Retina (tissue), 1 donor: ENCODE results near the gene OVCH2.
"Not testable (repeated sequence)": the region's sequence is repeated elsewhere in the genome, so short reads cannot be mapped to it uniquely, and the experiment has no call there.

ENCODE experiments used
- DNase-seq: peaks from one replicate; pipeline ENCODE4 v3.0.0-alpha.2; 2016

OVCH2 gene

DNA sequence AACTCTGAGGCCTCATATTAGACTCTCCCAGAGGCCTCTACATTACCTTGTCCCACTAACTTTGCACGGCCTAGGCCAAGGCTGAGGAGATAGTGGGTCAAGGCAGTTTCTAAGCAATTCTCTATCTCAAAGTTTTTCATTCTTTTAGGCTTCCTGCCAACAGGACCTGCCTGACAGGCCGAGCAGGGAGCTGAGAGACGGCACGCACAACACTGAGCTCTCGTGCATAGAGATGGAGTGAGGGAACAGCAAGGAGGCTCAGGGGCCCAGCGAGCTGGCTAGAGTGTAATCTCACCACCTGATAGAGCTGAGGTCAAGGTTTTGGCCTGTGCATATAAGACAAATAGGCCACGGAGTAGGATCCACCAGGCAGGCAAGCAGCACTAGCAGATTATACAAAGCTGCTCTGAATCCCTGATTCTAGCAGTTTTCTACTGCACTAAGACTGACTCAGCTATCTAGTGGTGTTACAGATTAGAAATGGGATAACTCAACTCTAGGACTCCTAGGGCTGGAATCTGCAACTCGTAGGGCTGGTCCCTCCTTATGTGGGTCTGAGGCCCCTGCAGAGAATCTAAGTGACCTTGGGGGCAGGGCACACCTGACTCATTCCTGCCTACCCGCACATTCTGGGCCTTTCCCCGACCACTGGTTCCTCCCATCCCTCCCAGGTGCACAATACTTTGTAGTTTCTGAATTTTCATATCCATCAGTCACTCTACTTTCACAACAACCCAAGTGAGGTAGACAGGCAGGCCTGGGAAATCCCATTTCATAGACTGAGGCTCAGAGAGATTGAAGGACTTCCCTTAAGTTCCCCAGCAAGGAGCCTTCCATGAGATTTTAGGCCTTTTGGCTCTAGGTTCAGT, 34.7 kb downstream of the OVCH2 start:
- DNase-seq: no peak

DNA sequence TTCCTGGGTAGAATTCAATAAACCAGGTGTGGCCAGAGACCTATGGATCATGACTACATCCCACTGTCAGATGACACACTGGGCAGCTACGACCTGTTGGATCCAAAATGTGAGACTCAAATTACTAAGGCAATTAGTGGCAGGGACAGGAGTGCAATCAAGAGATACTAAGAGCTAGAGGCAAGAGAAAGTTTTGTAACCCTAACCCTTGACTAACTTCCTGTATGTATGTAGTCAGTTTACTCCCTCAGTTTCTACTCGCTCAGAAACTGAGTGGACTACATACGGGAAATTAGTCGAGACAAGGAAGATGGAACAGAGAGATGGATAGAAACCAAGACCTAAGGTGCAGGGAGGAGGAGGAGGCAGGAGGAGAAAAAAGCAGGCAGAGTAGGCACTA, 35.6 kb downstream of the OVCH2 start:
- DNase-seq: no peak

DNA sequence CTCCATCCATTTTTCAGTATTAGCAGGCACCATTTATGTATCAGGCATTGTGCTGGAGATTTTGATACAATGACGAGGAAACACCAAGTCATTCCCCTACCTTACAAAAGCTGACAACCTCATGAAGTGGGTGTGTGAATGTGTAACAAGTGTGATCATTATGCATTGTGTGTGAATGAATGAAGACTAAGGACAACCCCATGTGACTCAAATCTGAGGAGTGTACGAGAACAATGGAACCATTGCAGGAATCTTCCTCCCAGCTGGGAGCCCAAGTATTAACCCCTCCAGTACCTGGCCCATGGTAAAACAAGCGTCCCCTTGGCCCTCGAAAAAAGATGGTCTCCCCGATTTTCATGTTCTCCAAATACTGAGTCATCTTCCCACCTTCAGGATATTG, 37.4 kb downstream of the OVCH2 start:
- DNase-seq: no peak

DNA sequence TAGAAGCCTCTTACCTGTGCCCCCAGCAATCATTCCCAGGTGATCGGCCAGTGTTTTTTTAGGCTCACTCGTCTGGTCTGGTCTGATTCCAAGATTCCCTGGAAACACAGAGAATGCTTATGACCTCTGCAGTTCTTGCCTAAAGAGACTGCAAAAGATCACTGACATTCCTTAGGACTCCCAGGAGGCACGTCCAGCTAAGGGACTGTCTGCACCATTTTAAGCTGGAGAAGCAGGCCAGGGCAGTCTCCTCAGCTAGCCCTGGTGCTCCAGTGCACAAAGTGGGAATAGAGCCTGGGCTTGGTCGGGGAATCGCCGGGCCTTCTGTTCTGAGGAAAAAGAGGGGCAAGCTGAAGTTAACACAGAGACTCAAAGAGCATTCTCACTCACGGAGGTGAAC, 37.8 kb downstream of the OVCH2 start:
- no peak for DNase-seq

DNA sequence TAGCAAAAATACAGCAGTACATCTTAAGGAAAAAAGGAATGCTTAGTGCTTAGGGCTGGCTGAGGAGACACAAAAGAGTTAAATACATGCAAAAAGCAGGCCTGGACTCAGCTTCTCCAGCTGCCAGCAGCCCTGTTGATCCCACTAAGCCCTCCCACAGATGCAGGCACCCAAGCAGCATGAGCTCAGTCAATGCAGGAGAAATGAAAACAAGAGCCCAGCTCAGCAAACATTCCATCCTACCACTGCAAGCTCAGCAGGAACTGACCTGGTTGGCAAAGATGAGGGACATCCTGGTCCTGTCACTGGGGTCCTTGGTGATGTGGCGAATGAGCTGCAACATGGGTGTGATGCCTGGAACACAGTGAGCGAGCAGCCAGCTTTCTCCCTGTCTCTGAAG, 38.8 kb downstream of the OVCH2 start:
- DNase-seq: no peak

DNA sequence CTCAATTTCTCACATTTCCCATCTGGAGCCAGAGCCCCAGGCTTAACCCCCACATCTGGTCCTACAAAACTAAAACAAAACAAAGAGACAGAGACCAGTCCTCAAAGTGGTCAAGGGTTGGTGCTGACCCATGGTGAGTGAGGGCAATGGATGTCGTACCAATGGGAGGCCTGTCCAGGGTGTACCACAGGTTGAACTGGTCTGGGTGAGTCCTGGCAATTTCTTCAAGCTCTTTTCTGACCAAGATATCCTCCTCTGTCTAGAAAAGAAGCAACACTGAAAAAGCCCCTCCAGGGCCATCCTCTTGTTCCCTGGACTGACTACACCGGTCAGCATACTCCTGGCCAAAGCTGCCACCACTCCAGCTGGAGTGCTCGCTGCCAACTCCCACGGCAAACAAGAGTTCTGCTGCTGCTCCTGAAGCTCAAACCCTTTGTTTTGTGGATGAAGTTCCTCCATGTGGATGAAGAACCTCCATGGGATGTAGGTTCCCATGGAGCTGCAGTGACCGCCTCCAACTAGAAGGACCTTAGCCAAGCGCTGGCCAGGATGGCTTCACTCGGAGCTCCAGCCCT, 39.9 kb downstream of the OVCH2 start:
- DNase-seq: no peak

DNA sequence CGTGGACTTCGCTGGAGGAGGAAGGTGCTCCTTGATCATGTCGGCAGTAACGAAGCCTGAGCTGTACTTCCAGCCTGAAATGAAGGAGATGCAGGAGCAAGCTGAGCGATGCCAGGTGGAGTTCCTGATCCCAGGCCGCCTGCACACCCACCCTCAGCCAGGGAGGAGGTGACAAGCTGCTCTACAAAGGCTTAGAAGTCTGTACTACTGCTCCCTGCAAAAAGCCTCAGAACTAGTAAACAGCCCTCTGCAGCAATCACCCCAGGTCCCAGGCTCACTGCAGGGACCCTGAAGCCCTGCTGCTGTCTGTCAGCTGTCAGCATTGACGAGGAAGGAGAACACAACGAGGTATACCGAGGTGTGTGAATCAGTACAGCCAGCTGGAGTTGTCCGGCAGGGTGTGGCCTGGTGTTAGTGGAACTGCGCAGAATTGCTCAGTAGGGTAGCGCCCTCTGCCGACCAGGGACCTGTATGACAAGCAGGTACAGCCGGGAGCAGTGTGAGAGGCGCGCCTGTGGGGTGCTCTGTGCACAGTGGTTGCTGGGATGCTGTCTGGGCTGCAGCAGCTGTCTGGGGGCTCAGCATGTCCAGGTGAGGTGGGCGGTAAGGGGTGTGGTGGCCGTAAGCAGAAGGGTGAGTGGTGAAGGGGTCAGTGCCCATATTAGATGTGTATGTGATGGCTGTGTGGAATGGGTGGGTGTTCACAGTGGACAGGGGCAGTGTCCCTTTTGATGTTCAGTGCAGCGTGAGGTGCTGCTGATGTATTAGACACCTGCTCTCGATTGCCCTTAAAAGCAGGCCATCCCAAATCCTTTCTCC, 40.6 kb downstream of the OVCH2 start:
- DNase-seq: peak; percentile 75

DNA sequence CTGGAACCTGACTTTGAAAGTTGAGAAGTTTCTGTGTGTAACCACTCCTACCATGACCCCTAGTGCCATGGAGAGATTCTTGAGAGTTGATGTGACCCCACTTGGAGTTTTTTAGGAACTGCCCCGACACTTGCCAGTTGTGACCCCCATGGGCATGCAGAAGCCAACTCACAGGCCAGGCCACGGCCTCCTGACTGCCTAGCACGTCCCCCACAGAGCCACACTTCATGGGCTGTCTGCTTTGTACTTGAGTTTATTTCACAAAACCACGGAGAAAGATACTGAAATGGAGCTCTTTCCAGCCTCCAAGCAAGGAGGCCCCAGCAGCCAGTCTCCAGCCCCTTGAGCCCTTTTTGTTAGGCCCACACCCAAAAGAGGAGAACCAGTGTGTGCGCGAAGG, 41.4 kb downstream of the OVCH2 start:
- no peak for DNase-seq

DNA sequence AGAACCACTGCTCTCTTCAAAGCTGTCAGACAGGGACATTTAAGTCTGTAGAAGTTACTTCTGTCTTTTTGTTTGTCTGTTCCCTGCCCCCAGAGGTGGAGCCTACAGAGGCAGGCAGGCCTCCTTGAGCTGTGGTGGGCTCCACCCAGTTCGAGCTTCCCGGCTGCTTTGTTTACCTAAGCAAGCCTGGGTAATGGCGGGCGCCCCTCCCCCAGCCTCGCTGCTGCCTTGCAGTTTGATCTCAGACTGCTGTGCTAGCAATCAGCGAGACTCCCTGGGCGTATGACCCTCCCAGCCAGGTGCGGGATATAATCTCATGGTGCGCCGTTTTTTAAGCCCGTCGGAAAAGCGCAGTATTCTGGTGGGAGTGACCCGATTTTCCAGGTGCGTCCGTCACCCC, 42.7 kb downstream of the OVCH2 start:
- DNase-seq: not testable (repeated sequence)

DNA sequence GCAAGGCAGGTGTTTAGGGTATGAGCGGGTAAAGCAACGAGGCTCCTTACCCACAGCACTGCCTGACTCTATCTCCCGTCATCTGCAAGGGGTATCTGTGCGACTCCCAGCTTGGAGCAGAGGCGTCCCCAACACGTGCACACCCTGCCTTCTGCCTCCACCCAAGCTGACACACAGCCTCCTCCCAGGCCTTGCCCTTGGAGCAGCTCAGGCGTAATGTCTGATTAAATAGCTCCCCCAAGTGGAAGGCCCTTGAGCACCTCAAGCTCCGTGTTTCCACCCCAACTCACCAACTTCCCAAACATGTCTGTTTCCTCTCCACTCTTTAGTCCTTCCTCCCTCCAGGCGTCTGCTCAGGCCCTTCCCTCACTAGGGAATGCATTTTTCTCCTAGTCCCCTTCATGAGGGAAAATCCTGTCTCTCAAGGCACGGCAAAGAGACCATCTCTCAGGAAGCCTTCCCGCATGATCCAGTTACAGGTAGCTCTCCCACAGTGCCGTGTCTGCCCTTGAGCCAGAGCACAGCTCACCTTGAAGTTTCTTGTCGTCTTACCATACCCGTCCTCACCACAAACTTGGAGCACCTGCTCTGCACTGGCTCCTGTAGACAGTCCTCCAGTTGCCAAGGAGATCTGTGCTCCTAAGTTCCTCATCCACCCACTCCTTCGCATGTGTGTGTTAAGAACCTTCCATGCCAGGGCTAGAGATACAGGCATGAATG, 48.8 kb downstream of the OVCH2 start:
- DNase-seq: peak; percentile 69

DNA sequence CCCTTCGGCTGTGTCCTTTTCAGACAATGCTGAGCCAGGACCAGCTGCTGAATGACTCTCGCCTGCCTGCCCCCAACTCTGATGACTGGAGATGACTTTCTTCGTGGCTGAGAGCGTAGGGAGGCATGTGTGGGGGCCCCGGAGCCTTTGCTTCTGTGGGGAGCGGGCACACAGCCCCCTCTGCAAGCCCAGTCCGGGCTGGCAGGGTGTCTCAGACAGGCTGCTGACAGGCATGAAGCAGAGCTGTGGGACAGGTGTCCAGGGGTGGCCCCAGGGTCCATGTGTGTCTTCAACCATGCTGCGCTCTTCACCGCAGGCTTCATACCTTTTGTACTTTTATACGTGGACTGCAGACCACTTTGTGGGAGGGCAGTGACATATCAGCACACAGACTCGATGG, 49.6 kb downstream of the OVCH2 start:
- no peak for DNase-seq

DNA sequence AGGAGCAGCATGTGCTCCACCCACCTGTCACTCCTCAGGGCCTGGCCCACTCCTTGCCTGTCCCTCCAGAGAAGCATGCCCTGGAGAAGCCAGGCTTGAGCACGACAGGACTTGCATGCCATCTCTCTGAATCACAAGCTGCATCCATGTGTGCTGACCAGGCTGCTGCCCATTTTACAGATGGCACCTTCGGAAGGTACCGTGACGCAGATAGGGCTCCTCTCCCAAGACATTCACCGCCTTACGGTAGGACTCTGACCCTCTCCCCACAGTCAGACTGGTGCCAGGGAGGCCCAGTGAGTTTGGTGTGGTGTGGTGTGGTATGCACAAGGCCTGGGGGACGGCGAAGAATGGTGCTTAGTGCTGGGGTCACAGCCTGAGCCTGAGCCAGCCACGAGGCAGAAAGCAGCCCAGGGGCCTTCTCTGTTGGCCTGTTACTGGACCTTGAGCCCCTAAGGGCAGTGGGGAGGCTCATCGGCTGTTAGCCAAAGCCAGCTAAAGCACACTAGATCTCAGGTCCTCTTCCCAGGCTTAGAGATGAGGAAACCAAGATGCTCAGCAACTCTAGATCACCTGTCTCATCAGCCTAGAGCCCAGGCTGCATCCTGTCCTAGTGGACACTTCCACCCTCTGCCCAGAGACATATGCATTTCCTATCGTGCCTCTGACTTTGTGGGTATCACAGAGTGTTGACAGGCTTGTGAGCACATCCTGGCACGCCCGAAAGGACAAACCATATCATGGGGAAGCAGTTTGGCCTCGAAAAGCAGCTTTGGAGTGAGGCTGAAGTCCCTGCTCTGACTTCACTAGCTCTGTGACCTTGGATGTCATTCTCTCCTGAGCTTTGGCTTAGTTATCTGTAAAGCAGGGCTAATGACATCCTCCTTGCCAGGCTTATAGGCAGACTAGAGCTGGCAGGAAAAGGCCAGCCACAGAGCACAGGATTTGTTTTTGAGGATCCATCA, 50.7 kb downstream of the OVCH2 start:
- DNase-seq: no peak

DNA sequence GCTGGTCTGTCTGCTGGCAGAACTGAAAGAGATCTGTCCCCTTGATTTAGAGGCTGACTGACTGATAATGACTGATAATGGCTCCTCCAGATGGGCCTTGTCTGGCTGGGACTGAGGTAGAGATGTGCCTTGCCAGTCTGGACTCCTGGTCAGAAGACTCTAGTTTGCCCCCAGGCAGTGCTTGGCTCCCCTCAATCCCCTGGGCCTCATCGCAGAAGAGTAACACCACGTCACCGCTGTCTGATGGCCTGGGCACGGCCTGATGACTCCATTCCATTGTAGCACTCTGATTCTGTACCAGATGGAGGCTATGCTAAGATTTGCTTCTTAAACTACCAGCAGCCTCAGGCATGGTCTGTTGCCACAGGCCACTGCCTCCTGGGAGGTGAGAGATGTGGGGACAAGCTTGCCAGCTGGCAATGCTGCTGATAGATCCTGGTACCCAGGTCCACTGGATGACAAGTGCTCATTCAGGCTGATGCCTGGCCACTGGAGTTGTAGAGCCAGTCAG, 52.0 kb downstream of the OVCH2 start:
- DNase-seq: peak; percentile 50

DNA sequence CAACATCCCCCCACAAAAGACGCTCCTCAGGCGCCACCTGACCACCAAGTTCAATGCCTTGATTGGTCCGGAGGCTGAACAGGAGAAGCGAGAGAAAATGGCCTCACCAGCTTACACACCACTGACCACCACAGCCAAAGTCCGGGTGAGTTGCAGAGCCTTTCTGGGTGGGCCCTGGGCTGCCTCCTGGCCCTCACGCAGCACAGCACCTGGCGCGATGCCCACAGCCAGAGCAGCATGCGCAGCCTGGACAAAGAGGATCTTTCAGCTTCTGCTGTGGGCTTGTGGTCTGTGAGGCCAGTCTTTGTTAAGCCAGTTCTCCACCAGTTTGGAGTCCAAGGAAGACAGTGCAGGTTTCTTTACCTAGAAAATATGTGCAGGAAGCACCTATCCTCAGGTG, 54.6 kb downstream of the OVCH2 start:
- no peak for DNase-seq

DNA sequence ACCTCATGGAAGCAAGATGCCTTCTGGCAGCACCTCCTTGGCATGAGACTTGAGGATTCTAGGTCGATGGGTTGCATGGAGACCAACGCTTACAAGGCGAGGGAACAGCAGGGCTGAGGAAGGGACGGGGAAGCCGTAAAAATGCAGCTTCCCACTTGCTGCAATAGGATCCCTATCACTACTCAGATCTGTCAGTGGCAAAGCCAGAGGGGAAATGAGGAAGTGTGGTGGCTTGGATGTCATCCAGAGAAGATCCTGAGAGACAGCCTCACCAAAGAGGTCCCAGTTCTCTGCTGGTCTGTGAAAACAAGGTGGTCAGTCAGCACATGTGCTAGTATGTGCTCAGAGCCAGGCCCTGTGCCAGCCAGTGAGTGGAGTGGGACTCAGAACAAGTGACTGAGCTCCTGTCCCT, 55.1 kb downstream of the OVCH2 start:
- no peak for DNase-seq

DNA sequence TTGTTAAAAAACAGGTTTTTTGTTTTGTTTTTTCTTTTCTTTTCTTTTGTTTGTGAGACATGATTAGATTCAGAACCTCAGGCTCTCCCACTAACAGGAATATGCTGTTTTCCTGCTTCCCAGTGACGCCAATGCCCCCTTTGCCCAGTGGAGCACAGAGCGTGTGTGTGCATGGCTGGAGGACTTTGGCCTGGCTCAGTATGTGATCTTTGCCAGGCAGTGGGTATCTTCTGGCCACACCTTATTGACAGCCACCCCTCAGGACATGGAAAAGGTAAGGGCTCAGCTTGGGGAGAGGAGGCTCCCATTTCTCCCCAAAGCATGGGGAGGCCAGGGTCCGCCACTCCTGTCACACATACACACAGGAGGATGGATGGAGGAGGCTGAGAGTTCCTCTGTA, 58.0 kb downstream of the OVCH2 start:
- DNase-seq: no peak

DNA sequence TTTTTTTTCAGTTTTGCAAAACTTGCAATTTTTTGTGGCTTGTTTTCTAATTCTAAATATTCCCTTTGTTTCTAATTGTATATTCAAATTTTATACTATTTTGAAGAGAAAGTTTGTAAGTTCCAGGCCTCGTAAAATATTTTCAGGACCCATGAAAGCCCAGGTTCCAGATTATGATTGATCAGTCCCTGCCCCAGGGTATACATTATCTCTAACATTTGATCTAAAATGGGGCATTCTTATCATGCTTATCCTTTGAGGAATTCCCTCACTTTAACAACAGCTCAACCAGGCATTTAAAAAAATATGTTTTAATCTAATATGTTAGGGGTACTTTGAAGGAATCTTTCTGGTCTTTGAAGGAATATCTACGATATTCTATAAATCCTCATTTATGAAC, 59.4 kb downstream of the OVCH2 start:
- DNase-seq: no peak

DNA sequence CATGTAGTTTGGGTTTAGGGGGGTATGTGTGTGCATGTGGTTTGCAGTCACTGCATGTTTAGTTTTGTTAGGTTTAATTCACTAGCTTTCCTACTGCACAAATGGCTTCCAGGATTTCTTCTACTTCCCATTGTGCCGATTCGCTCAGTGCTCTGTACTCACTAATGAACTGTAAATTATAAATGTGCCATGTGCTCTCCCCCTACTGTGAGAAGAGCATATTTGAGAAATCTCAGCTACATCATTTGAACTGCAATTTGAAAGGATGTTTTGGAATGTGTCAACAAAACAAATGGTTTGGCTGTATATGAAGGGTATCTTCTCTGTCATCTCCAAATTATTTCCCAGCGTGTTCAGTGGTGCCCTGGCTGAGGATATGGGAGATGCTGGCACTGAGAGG, 61.1 kb downstream of the OVCH2 start:
- no peak for DNase-seq

DNA sequence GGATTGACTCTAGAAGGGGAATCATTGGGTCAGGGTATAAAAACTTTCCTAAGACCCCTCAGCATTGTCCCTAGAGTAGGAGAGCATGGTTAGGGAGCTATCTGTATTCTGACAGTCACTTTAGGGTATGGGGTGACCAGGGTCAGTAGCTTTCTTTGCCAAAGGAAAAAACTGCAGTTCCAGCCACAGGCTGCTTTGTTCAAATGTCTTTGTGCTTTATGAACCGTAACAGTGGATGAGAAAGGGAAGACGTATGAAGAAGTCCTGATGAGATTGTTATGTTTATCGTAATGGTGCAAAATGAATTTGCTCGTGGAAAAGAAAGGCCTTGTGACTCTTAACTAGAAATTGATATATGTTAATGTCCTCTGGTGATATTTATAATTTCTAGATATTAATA, 63.0 kb downstream of the OVCH2 start:
- no peak for DNase-seq

DNA sequence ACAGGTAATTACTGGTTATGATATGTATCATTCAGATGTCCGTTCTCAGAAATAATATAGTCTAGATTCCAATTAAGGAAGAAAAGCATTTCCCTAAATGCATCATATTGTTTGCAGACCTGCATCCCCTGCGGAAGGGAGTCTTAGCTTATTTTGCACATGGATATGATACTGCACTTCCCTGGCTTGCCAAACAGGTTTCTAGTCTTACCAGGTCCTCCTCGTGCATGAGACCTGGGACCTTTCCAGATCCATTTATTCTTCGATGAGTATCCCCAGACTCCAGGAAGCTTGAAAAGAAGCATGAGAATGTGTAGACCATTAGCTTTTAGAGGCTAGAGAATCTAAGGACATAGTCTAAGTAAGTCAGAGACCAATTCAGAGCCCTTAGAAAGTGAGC, 63.5 kb downstream of the OVCH2 start:
- no peak for DNase-seq

DNA sequence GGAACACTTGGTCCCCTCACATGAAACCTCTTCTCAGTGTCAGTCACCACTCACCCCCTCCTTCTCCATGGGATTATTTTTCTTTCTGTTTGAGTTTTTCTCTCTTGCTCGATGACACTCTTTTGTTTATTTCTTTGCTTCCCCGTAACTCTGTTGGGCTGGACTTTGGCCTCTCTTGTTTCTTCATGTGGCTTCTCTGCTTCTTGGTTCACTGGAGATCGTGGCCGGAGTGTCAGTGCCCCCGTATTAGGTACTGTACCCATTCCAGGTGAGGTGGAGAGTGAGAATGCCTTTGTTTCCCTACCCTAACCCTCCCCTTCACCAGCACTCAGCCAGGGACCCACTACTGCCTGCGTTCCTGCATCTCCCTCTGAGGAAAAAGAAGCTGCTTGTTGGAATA, 65.5 kb downstream of the OVCH2 start:
- no peak for DNase-seq

DNA sequence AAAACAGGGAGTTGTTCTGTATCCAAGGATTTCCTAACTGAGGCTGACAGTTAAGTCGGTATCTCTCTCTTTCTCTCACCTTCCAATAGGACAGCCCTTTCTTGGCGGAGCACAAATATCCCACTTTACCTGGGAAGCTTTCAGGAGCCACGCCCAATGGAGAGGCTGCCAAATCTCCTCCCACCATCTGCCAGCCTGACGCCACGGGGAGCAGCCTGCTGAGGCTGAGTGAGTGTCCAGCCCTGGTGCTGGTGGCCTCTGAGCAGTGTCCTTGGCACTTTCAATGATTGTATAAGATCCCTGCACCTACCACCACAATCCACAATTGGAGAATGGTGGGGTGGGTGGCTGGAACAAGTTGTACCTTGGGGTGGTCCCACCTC, 66.6 kb downstream of the OVCH2 start:
- DNase-seq: no peak
